Measurements from ENCODE around the gene WFDC5.

Gene WFDC5

DNA sequence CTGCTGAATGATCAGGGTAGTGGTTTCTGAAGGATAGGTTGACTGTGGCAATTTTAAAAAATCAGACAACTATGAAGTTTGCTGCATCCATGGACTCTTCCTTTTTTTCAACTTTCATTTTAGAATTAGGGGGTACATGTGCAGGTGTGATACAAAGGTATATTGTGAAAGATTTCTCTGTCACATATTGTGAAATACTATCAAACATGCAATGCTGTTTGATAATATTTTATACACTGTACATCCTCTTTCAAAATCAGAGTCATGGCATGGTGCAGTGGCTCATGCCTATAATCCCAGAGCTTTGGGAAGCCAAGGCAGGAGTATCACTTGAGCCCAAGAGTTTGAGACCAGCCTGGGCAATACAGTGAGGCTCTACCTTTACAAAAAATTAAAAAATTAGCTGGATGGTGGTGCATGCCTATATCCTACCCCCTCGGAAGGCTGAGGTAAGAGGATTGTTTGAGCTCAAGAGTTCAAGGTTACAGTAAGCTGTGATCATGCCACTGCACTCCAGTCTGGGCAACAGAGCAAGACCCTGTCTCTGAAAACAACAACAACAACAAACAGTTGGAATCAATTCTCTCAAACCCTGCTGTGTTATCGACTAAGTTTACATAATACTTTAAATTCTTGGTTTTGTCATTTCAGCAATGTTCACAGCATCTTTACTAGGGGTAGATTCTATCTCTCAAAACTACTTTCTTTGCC is 4.7 kb upstream of the WFDC5 start:
- Histone ChIP-seq H3K27me3 (replicated peaks; ENCODE audit: control insufficient read depth, insufficient read depth, low read length) (peaks cover 2% of the 10 kb centered on the region), H3K4me3 (replicated peaks; ENCODE audit: low read depth, low read length) (no peak overlapping the region), H3K36me3 (ENCODE audit: control insufficient read depth, insufficient read depth, low read length) (no peaks in the 10 kb centered on the region)
- TF ChIP-seq, protein P1, sequence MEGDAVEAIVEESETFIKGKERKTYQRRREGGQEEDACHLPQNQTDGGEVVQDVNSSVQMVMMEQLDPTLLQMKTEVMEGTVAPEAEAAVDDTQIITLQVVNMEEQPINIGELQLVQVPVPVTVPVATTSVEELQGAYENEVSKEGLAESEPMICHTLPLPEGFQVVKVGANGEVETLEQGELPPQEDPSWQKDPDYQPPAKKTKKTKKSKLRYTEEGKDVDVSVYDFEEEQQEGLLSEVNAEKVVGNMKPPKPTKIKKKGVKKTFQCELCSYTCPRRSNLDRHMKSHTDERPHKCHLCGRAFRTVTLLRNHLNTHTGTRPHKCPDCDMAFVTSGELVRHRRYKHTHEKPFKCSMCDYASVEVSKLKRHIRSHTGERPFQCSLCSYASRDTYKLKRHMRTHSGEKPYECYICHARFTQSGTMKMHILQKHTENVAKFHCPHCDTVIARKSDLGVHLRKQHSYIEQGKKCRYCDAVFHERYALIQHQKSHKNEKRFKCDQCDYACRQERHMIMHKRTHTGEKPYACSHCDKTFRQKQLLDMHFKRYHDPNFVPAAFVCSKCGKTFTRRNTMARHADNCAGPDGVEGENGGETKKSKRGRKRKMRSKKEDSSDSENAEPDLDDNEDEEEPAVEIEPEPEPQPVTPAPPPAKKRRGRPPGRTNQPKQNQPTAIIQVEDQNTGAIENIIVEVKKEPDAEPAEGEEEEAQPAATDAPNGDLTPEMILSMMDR (IDR thresholded peaks at IDR 0.05; ENCODE audit: insufficient read depth, low read length, poor library complexity, severe bottlenecking) = no peak
- DNase-seq (ENCODE audit: extremely low read depth, insufficient read length) = no peak

DNA sequence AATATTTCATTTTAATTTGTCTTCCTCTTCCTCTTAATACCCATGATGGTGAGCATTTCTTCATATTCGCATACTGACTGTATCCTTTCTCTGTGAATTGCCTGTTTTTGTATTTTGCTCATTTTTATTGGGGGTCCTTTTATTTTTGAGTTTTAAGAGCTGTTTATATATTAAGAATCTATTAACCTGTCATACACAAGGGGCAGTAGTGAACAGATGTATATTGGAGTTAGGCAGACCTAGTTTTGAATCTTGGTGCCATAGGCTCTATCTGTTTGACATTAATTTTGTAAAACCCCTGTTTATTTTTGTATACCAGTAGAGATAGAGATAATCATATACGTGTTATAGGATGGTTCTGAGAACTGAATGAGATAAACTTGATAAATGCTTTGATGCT is 3.1 kb upstream of the WFDC5 start:
- TF ChIP-seq, protein P1 (IDR thresholded peaks at IDR 0.05; ENCODE audit: insufficient read depth, low read length, poor library complexity, severe bottlenecking) = no peak
- no peak for DNase-seq (ENCODE audit: extremely low read depth, insufficient read length)
- Histone ChIP-seq H3K4me3 (replicated peaks; ENCODE audit: low read depth, low read length) (no peak overlapping the region), H3K36me3 (ENCODE audit: control insufficient read depth, insufficient read depth, low read length) (no peaks in the 10 kb centered on the region), H3K27me3 (replicated peaks; ENCODE audit: control insufficient read depth, insufficient read depth, low read length) (no peaks in the 10 kb centered on the region)

DNA sequence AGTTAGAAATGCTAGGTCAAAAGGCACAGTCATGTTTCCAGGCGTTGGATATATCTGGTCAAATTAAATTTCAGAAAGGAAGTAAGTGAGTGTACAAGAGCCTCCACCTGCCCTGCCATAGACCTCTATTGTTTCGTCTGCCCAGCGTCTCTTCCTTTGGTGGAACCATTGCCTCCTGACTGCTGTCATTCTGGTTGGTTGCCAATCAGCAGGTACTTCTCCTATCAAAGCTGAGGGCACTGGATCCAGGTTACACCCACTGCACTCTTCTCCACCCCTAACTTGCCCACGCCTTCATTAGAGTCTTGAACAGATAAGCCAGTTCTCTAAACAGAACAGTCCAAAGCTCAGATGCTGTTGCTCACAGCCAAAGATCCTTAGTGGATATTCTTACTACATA is 2.6 kb upstream of the WFDC5 start:
- no peaks in the 10 kb centered on the region for H3K27me3 ChIP-seq (replicated peaks; ENCODE audit: control insufficient read depth, insufficient read depth, low read length)
- DNase-seq (ENCODE audit: extremely low read depth, insufficient read length) = no peak
- no peaks in the 10 kb centered on the region for H3K36me3 ChIP-seq (ENCODE audit: control insufficient read depth, insufficient read depth, low read length)
- H3K4me3 ChIP-seq (replicated peaks; ENCODE audit: low read depth, low read length) = no peak overlapping the region
- TF ChIP-seq, protein P1 (IDR thresholded peaks at IDR 0.05; ENCODE audit: insufficient read depth, low read length, poor library complexity, severe bottlenecking) = no peak

DNA sequence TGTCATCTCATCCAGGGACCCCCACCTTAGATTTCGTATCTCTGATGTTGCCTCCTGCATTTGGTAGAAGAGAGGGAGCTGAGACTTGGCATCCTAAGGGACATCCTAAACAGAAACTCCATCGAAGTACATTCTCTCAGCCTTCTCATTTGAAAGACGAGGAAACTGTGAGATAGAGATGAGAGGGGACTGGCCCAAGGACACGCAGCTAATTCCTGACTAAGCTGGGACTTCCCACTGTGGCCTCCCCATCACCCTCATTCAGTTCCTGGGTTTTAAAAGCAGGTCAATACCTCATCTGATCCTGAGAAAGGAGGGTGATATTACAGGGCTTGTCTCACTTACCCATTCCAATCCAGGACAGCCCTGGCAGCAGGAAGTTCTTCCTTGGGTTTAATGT is 855 bp upstream of the WFDC5 start:
- no peak overlapping the region for H3K4me3 ChIP-seq (replicated peaks; ENCODE audit: low read depth, low read length)
- no peak for DNase-seq (ENCODE audit: extremely low read depth, insufficient read length)
- no peaks in the 10 kb centered on the region for H3K27me3 ChIP-seq (replicated peaks; ENCODE audit: control insufficient read depth, insufficient read depth, low read length)
- no peaks in the 10 kb centered on the region for H3K36me3 ChIP-seq (ENCODE audit: control insufficient read depth, insufficient read depth, low read length)
- TF ChIP-seq, protein P1 (IDR thresholded peaks at IDR 0.05; ENCODE audit: insufficient read depth, low read length, poor library complexity, severe bottlenecking) = no peak

DNA sequence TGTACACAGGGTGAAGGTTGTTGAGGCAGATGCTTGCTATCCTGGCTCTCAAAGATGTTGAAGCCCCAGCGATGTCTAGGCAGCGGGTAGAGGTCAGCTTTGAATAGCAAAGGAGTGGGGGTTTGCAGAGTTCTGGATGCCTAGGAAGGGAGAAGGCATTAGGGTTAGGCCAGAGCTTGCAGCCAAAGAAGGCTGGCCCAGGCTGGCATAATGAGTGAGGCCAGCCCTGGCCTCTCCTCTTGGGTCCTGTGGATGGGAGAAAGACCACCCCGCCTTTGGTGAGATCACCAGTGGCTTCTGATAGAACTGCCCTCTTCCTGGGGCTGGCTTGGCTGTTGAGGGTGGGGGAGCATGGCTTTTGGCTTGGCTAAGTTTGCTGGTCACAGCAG is 406 bp upstream of the WFDC5 start:
- H3K27me3 ChIP-seq (replicated peaks; ENCODE audit: control insufficient read depth, insufficient read depth, low read length) = no peaks in the 10 kb centered on the region; the same call in 1 of the 2 replicates
- no peak for DNase-seq (ENCODE audit: extremely low read depth, insufficient read length)
- TF ChIP-seq, protein P1 (IDR thresholded peaks at IDR 0.05; ENCODE audit: insufficient read depth, low read length, poor library complexity, severe bottlenecking) = no peak
- H3K36me3 ChIP-seq (ENCODE audit: control insufficient read depth, insufficient read depth, low read length) = no peaks in the 10 kb centered on the region
- no peak overlapping the region for H3K4me3 ChIP-seq (replicated peaks; ENCODE audit: low read depth, low read length)

DNA sequence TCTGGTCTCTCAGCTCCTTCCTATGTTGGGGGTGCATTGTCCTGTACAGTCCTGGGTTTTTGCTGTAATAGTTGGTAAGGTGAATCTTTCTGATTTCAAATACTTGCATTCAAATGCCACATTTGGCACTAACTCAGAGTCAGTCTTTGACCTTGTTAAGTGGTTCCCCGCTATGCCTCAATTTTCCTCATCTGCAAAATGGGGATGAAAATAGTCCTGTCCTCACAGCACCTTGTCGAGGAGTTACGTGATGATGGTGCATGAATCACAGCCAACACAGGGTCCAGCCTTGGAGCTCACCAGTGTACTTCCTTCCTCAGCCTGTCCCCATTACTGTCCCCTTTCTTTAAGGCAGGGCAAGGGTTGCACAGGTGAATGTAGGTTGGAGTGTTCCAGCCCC is 1.1 kb downstream of the WFDC5 start:
- TF ChIP-seq, protein P1 (IDR thresholded peaks at IDR 0.05; ENCODE audit: insufficient read depth, low read length, poor library complexity, severe bottlenecking) = no peak
- H3K27me3 ChIP-seq (replicated peaks; ENCODE audit: control insufficient read depth, insufficient read depth, low read length) = no peaks in the 10 kb centered on the region; the same call in 1 of the 2 replicates
- DNase-seq (ENCODE audit: extremely low read depth, insufficient read length) = no peak
- no peak overlapping the region for H3K4me3 ChIP-seq (replicated peaks; ENCODE audit: low read depth, low read length)
- H3K36me3 ChIP-seq (ENCODE audit: control insufficient read depth, insufficient read depth, low read length) = no peaks in the 10 kb centered on the region

Data from GM06990 (cell line).